Hepatocyte (in vitro differentiated cells): Measurements from ENCODE around the gene NPW.

Experiments used
- CTCF ChIP-seq: fragments of 200-600 bp; sonication (generic); IDR thresholded peaks from 2 replicates; pipeline ENCODE4 v1.5.1; 2016; ENCODE audit warnings: antibody characterized with exemption, mild to moderate bottlenecking; ENCODE audit not compliant: poor library complexity
- EZH2 ChIP-seq: fragments of 200-600 bp; sonication (generic); IDR thresholded peaks from 2 replicates; pipeline ENCODE4 v1.6.1; 2016; ENCODE audit warnings: antibody characterized with exemption, mild to moderate bottlenecking, borderline replicate concordance

- TF ChIP-seq EZH2 (peak; percentile 22), CTCF (no peak)
These were observed 39.4 kb upstream of the NPW start for GRCh38 chr16:1980030-1980769.
